GM19463 (cell line): Measurements from ENCODE around the gene RGS13.

Source experiments
- ATAC-seq: cut with Tn5 transposase; IDR thresholded peaks from one replicate; pipeline ENCODE4 v1.9.1; 2021; ENCODE audit warnings: mild to moderate bottlenecking, moderate library complexity; ENCODE audit not compliant: unreplicated experiment

The RGS13 gene

DNA sequence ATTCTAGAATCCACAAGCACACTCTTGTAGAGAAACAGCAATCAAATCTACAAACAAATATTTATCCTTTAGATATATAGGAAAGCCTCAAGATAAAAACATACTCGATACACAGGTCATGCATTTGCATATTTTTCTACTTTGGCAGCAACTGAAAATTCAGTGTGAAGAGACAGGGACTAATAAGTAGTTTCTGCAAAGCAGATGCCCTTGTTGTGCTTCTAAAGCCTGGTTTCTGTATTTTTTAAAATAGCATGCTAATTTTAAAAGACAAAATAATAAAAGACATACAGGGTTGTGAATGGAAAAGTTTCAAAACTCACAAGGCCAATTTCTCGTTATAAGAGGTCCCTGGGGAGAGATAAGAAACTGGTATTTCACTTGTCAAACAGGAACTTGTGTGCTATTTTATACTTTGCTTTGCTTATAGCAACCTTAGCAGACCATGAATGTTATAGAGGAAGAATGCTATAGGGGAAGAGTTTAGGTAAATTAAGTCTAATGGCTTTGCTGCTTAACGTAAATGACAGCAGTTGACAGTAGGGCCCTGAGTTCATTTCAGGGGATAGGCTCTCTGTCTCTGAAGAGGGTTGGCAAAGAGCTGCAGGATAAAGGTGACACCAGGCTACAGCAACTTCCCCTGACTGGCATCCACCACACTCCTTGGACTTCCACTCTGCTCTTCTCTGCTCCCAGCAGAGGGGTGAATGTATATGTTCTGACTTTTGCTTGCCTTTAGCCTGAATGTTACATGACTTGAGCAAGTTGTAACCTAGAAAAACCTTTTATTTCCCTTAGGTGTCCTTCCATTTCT is 9.4 kb upstream of the RGS13 start:
- peak; percentile 61 for ATAC-seq

DNA sequence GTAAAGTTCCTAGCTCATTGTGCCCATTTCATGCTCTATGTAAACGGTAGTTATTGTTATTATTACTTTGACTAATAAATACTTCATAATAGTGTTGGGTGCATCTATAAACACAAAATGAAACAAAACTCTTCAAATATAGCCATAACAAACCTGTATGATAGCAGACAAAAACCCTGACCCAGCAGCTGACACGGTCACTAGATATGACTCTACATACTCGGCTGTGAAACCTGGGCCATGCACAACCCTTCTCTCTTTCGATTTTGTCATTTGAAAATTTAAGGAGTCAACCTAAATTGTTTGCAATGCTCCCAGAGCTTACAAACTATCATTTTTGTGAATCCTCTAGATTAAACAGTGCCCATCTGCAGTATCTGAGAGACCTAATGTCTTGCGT is 8.0 kb upstream of the RGS13 start:
- peak; percentile 43 for ATAC-seq

- no peak for ATAC-seq
Observed at GRCh38 chr1:192628396-192629057, 7.4 kb upstream of the RGS13 start.

GRCh38 chr1:192629612-192630011 is 6.3 kb upstream of the RGS13 start:
- ATAC-seq: no peak

DNA sequence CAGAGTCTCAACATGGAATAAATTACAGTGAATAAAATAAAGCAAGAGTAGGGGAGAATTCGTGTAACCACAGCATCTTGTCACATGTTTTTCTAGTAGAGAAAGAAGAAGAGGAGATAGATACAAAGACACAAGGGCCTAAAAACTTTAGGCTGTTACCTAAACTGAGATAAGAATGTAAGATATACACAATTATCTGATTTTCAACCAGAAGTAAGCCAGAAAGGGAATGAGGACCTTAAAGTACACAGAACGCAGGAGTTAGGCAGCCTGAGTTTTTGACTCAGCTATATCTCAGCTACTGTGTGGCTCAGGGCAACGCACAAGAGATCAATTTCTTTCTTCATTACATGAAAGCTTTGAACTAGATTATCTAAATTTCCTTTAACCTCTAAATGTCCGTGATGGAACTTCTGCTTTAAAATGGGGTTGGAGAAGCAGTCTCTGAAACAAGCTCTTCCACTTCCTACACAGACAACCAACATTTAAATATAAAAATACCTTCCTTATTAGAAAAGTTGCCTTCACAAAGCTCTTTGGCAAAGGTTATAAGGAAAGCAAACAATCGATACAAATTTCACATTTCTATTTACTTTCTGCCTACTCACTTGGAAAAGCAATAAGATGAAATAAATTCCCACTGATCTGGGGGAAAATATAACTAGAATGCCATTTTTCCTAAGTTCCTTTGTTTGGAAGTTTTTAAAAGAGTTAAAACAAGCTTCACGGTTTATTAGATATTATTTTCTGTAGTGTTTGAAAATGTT is 5.2 kb upstream of the RGS13 start:
- no peak for ATAC-seq

GRCh38 chr1:192631749-192632148 is 4.2 kb upstream of the RGS13 start:
- no peak for ATAC-seq

DNA sequence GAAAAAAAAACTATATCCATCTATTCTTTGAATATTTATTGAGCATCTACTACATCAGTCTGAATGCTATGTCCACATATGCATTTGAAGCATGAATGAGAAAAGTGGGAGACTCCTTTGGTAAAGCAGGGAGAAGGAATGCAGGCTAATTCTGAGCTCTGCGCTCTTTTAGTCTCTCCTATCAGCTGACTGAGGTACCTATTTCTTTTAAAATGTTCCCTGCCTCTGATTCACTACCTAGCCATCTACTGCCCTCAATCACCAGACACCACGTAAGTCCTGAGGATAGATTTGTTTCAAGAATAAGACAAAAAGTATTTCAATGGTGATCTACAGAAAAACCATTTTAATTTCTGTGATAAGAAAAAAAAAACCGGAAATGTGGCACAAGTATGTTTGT is 3.8 kb upstream of the RGS13 start:
- no peak for ATAC-seq

DNA sequence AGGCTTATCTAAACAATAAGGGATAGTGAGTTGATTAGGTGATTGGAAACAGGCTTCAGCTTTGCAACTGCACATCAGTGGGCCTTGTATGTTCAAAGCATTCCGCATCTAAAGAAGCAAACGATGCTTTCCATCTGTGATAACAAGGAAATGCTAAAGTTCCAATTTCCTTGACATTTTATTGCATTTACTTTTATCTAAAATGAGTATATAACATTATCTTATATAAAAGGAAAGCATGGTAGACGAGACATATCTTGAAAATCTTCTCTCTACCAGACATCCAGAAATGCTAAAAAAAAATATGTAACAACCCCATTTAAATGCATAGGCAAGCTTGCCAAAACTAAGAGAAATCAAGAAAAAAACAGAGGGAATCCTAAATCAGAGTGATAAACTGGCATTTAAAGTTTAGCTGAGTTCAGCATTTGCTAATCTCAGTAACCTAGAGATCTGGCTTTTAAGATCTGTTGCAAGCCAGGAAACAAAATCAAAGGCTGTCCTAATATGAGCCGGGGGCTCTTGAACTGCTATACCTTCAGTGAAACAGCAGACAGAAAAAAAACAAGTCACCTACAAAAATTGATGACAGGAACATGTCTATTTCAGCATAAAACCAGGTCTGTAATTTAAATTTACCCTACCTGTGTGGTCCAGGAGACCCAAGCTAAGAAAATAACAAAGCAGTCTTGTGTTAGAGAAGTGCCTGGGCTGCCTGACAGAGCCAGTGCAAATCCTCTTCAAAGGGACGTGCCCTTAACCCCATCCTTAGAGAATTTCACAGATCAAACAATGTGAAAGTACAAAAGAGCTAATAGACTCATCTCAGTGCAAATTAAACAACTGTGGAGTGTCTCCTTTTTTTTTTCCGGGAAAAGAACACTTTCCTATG is 3.1 kb upstream of the RGS13 start:
- ATAC-seq: no peak

DNA sequence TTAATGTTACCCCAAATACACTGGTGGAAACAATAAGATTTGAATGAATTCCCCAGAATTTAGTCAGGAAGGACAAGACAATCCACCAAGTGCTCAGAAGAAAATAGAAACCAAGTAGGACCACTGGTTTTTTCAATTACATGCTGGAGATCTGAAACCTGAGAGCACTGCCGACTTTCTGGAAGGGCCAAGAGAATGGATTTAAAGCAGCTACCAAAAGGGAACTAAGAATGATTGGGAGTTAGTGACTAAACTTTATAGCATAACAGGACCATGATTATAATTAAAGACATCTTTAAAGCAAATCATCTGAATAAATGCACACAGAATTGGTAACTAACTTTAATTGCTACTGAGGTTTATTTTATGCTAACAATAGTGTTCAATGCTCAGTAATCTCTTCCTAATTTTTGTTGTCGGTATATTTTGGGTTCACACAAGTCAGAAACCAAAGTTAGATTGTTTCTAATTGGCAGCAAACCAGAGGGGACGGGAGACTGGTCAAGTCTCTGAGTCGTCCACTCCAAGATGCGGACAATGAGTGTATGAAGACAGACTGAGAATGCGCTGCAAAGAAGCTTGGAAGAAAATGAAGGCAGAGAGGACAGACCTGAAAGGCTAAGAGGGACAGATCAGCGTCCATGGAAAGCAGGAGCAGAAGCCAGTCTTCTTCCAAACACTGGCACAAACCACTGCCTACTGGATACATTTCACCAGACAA is 2.3 kb upstream of the RGS13 start:
- no peak for ATAC-seq

DNA sequence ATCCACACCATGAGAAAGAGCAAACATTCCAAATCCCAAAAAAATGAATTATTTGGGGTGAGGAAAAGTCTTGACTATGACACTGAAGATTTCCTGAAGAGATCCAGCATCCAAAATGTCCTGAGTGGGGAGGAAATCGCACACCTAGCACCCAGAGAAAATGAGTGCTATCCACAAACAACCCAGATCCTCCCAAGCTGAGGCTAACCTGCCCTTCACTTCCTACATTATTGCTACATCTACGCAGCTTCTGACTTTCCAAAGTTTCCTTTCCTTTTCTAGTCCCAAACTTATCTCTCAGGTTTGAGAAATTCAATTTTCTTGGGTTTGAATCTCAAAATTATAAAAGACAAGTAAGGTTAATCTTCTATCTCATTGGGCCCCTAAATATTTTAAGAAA is 906 bp upstream of the RGS13 start:
- ATAC-seq: no peak

GRCh38 chr1:192639607-192640368 is 3.8 kb downstream of the RGS13 start:
- ATAC-seq: peak; percentile 77

GRCh38 chr1:192652159-192652558 is 16.2 kb downstream of the RGS13 start:
- no peak for ATAC-seq

DNA sequence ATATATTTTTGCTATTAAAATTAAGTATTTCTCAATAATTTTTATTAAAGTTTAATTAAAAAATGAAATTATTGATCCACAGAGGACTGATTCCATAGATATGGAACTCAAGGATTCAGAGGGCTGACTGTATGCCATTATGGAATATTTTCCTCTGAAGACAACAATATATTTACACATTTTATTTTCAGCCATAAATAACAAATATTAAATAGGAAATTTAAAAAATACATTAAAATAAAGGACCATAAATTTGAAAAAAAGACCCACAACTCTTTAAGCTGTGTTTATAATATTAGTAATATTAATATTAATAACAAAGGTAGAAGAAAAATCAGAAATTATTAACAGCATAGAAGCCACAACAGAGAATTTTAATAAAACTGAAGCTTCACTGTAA is 18.2 kb downstream of the RGS13 start:
- no peak for ATAC-seq

DNA sequence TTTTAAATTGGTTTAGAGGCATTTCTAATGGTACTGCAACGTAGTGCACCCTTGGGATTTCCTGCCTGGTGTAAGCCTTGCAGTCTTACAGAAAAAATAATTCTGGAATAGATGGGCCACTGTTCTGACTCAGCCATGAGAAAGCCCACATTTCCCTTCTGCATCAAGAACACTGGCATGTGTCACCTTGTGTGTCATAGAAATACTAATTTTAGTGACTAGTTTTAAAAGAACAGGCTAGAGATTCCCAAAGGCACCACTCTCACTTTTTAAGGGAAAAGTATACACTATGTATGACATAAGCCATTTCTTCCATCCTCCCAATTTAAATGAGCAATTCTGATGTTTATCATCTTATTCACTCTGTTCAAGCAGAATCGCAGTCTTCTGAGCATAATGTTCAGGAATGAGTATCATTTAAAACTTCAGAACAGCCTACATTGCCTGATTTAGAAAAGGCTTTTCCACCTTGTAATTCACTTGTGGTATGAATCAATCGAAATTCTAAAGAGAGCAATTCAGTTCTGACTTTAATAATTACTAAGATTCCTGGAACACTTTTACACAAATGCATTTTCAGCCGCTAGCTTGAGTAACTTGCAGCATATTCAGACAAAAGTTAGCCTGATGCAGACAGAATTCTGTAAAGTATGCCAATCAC is 18.8 kb downstream of the RGS13 start:
- no peak for ATAC-seq

DNA sequence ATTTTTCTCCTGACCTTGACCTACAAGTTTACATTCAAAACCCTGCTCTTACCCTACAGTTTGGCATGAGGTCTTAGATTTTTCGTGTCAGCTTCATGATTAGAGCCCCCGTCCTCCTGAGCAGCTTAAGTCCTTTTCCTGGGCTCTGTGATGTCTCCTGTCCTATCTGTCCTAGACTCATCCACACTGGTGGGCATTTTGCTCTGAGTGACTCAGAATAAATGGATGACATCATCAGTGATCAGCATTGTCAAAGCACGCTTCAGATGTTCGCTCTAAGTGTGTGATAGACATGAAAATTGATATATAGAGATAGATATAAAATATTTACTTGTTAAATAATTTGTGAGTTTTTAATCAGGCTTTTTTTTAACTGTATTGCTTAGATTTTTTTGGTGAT is 21.8 kb downstream of the RGS13 start:
- ATAC-seq: no peak

- ATAC-seq: no peak
Observed at GRCh38 chr1:192658255-192658654, 22.3 kb downstream of the RGS13 start.

- no peak for ATAC-seq
Observed at GRCh38 chr1:192660613-192661012, 24.7 kb downstream of the RGS13 start.

- ATAC-seq: no peak
Observed at GRCh38 chr1:192668409-192668983, 32.5 kb downstream of the RGS13 start.

DNA sequence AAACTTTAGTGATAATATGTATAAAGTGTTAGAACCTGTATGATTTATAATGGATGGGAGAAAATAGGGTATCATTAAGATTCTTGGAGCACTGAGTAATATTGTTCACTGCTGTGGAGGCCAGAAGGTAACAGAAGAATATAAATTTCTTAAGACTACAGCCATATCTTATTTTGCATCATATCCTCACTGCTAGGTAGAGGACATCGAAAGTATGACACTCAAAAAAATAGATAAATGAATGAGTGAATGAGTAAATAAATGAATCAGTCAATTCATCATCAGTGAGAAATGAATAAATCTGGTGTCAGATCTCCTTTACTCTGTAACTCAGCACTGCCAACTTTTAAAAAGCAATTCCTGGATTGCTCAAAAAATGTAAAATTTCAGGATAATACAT is 33.2 kb downstream of the RGS13 start:
- ATAC-seq: no peak
